ENCODE results near the gene SUFU. TPM values are rescaled to one million over a fixed set of nuclear protein-coding genes. Genes with fewer than 3 reads are reported as not detected.

Gene SUFU
- total RNA-seq, 3 donors from 2014 or later (not counting 1 experiment from before 2014, with no cell fraction given), result 8.2 to 13.0 (median 11.5) TPM

DNA sequence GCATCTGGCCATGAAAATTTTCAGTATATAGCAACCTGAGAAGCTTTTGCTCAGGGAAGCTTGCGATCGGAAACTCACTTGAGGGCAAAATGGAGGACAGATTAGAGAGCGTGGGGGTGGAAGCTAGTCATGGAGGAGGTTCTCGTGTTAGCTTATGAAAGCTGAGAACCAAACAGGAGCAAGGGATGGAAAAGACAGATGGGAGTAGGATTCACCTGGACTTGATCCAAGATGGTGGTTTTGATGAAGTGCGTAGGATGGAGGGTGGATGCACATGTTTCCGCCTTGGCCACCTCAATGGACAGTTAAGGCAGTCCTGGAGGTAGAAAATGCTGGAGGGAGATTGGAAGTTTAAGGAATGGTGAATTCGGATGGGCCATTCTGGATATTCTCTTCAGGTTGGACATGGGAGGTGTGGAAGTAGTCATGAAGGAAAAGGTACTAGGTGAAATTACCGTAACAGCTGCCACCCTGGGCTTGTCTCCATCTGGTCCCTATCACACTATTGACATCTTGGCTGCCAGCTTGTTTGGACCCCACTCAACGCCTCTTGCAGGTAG lies 46.1 kb upstream of the SUFU start:
- H3K9me3 ChIP-seq (ENCODE audit: control insufficient read depth, insufficient read depth, low read length), result no peaks in the 10 kb centered on the region
- Mint-ChIP-seq H3K9me3 (no peaks in the 10 kb centered on the region), H3K4me1 (peaks cover 23 to 28% of the 10 kb centered on the region in 2 donors), H3K36me3 (no peaks in the 10 kb centered on the region), H3K4me3 (no peak overlapping the region), H3K27ac (no peak overlapping the region), H3K27me3 (ENCODE audit: low read depth in 2 of 2) (no peaks in the 10 kb centered on the region)
- H3K36me3 ChIP-seq (ENCODE audit: control insufficient read depth, insufficient read depth, low read length), result peaks cover 11% of the 10 kb centered on the region
- no peak for TF ChIP-seq CTCF (IDR thresholded peaks at IDR 0.05)
- 90% methylated on average over 9 of the region's 9 CpGs for WGBS (ENCODE audit: insufficient coverage)
- H3K27ac ChIP-seq (ENCODE audit: low read length), result no peak overlapping the region
- H3K27me3 ChIP-seq (ENCODE audit: control insufficient read depth, insufficient read depth, low read length), result no peaks in the 10 kb centered on the region
- DNase-seq, result no peak
- intact Hi-C loops (cut with micrococcal nuclease), result no loop called here
- peaks cover 19% of the 10 kb centered on the region for H3K4me1 ChIP-seq (ENCODE audit: control insufficient read depth, insufficient read depth, low read length)
- no peak for ATAC-seq
- H3K4me3 ChIP-seq (ENCODE audit: low read length), result no peak overlapping the region

GRCh38 chr10:102458656-102459055 lies 45.1 kb upstream of the SUFU start:
- WGBS (ENCODE audit: insufficient coverage), result 91% methylated on average over 4 of the region's 4 CpGs
- Mint-ChIP-seq H3K36me3 (no peaks in the 10 kb centered on the region), H3K4me3 (no peak overlapping the region), H3K27me3 (ENCODE audit: low read depth in 2 of 2) (peaks cover 0 to 2% of the 10 kb centered on the region in 2 donors), H3K4me1 (peaks cover 22 to 26% of the 10 kb centered on the region in 2 donors), H3K27ac (no peak overlapping the region), H3K9me3 (no peaks in the 10 kb centered on the region)
- H3K4me1 ChIP-seq (ENCODE audit: control insufficient read depth, insufficient read depth, low read length), result peaks cover 15% of the 10 kb centered on the region
- DNase-seq, result no peak
- H3K9me3 ChIP-seq (ENCODE audit: control insufficient read depth, insufficient read depth, low read length), result no peaks in the 10 kb centered on the region
- no peak overlapping the region for H3K27ac ChIP-seq (ENCODE audit: low read length)
- H3K27me3 ChIP-seq (ENCODE audit: control insufficient read depth, insufficient read depth, low read length), result no peaks in the 10 kb centered on the region
- no peak for TF ChIP-seq CTCF (IDR thresholded peaks at IDR 0.05)
- no peak overlapping the region for H3K4me3 ChIP-seq (ENCODE audit: low read length)
- H3K36me3 ChIP-seq (ENCODE audit: control insufficient read depth, insufficient read depth, low read length), result peaks cover 11% of the 10 kb centered on the region
- intact Hi-C loops (cut with micrococcal nuclease), result no loop called here
- no peak for ATAC-seq

- ATAC-seq, result peak; percentile 3 to 21 (median 14)
- no peak for TF ChIP-seq CTCF (IDR thresholded peaks at IDR 0.05)
These were observed 43.0 kb upstream of the SUFU start for GRCh38 chr10:102460836-102461186.

More at GRCh38 chr10:102460836-102461186, 43.0 kb upstream of the SUFU start:
- Histone ChIP-seq H3K4me1 (ENCODE audit: control insufficient read depth, insufficient read depth, low read length) (peaks cover 15% of the 10 kb centered on the region), H3K9me3 (ENCODE audit: control insufficient read depth, insufficient read depth, low read length) (no peaks in the 10 kb centered on the region), H3K27ac (ENCODE audit: low read length) (peak overlapping the region; percentile 25), H3K27me3 (ENCODE audit: control insufficient read depth, insufficient read depth, low read length) (no peaks in the 10 kb centered on the region), H3K4me3 (ENCODE audit: low read length) (peak overlapping the region; percentile 77), H3K36me3 (ENCODE audit: control insufficient read depth, insufficient read depth, low read length) (peaks cover 4% of the 10 kb centered on the region)
- H3K36me3 Mint-ChIP-seq, result no peaks in the 10 kb centered on the region
- no peak for DNase-seq
- peaks cover 0 to 2% of the 10 kb centered on the region in 2 donors for H3K27me3 Mint-ChIP-seq (ENCODE audit: low read depth in 2 of 2)
- no peaks in the 10 kb centered on the region for H3K9me3 Mint-ChIP-seq
- 23% methylated on average over 8 of the region's 8 CpGs for WGBS (ENCODE audit: insufficient coverage)
- intact Hi-C loops (cut with micrococcal nuclease), result loop anchor here (1.0 to 5.0 kb wide), 4 partner anchors 11 to 44 kb away; partner anchors contain the start of genes ACTR1A, CUEDC2, PSD and SUFU
- H3K27ac Mint-ChIP-seq, result peak overlapping the region; percentile 80 to 96
- peaks cover 22 to 26% of the 10 kb centered on the region in 2 donors for H3K4me1 Mint-ChIP-seq
- peak overlapping the region; percentile 98 for H3K4me3 Mint-ChIP-seq
